ENCODE data around the gene PLEKHG4B. TPM values are rescaled to one million over a fixed set of nuclear protein-coding genes. Genes with fewer than 3 reads are reported as not detected.

The PLEKHG4B gene
- polyA plus RNA-seq, 1 of the 3 experiments (the other 2 are of a cell fraction) = 0.18 TPM

DNA sequence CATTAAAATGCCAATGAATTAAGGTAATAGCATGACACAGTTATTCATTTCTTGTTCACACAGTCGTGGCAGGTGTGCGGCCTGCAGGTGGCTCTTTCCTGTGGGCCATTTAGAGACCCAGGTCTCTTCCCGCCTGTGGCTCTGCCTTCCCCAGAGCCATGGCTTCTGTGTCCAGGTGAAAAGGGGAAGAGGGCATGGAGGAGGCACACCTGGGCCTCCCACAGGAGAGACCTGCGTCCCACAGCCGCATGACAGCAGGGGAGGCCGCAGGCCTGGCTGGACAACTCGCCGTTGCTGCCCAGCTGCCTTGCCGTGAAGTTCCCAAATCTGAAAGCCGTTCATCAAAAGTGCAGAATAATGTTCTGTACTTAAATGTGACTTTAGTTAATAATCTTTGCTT is 14.4 kb upstream of the PLEKHG4B start:
- no peaks in the 10 kb centered on the region; a peak in 1 of 4 replicates for H3K4me1 ChIP-seq (ENCODE audit: control insufficient read depth in 1 of 2, insufficient read depth in 2 of 2, low read depth in 1 of 2, low read length in 1 of 2)
- no peak overlapping the region for H3K4me2 ChIP-seq
- H3K4me3 ChIP-seq (ENCODE audit: low read depth in 2 of 2, low read length in 1 of 2) = no peak overlapping the region
- no peak overlapping the region for H3K9ac ChIP-seq
- H4K20me1 ChIP-seq (ENCODE audit: insufficient read depth) = no peaks in the 10 kb centered on the region
- H3K9me2 ChIP-seq = no peaks in the 10 kb centered on the region
- H3K27me3 ChIP-seq (ENCODE audit: insufficient read depth) = peaks cover 16% of the 10 kb centered on the region; the same call in 1 of the 2 replicates
- H3K36me3 ChIP-seq (replicated peaks in 1 of 2; ENCODE audit: control insufficient read depth in 1 of 2, insufficient read depth in 2 of 2, low read length in 1 of 2) = no peaks in the 10 kb centered on the region
- no peaks in the 10 kb centered on the region for H3F3A ChIP-seq (replicated peaks; ENCODE audit: insufficient read depth)
- H3K27ac ChIP-seq (ENCODE audit: low read depth in 2 of 2, low read length in 1 of 2) = no peak overlapping the region
- ChIA-PET POLR2A (no interaction called here), CTCF (no interaction called here)
- no peak for DNase-seq
- H3K79me2 ChIP-seq (ENCODE audit: insufficient read depth) = no peaks in the 10 kb centered on the region
- TF ChIP-seq TAF1 (IDR thresholded peaks at IDR 0.05; ENCODE audit: borderline replicate concordance, low read depth, low read length) (no peak), MEF2A (IDR thresholded peaks at IDR 0.05; ENCODE audit: borderline replicate concordance, low read depth) (no peak), NFIC (IDR thresholded peaks at IDR 0.05; ENCODE audit: borderline replicate concordance) (no peak), GATA2 (CRISPR knock-in tag; IDR thresholded peaks at IDR 0.05) (no peak), TCF12 (IDR thresholded peaks at IDR 0.05) (no peak)
- no peaks in the 10 kb centered on the region for H3K9me3 ChIP-seq
- no peak overlapping the region for H2AFZ ChIP-seq (ENCODE audit: low read depth)
- WGBS (ENCODE audit: low lambda C conversion rate) = 76% methylated on average over 9 of the region's 10 CpGs

DNA sequence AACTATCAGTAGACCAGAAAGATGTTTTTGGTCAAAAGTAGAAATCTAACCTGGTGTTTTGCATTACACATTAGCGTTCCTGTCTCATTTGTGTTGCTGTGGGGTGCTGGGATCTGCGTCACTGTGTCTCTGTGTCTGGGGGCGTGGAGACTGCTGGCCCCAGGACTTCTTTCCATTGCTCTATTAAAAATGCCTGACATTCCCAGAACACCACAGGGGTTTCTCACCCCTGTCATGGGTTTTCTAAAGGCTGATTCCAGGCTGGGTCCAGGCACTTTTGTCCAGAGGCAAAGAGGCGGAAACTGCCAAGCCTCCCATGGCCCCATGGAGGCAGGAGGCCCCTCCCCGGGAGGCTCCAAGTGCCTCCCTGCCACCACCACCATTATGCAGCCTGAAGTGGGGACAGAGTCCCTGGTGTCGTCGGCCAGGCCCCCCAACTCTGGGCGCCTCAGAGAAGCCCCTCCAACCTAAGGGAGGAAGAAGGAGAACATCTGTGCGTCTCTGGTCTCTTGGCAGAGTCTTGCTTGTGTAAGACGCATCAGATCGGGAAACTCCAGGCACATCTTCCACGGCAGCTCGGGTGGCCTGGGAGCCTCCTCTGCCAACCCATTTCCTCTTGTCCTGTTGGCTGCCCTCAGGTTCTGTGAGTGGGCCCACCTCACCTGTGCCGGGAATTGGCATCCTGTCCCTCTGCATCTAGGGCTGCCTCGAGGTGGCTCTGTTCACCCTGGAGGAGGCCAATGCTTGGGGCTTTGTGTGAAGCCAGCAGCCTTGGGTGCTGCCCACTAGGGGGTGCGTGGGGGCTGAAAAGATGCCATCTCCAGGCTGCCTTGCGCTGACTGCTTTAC is 13.8 kb upstream of the PLEKHG4B start:
- Histone ChIP-seq H4K20me1 (ENCODE audit: insufficient read depth) (no peaks in the 10 kb centered on the region), H3K9me3 (no peaks in the 10 kb centered on the region), H3K27me3 (ENCODE audit: insufficient read depth) (peaks cover 14% of the 10 kb centered on the region; the same call in 1 of the 2 replicates), H3K36me3 (replicated peaks in 1 of 2; ENCODE audit: control insufficient read depth in 1 of 2, insufficient read depth in 2 of 2, low read length in 1 of 2) (no peaks in the 10 kb centered on the region), H3K4me3 (ENCODE audit: low read depth in 2 of 2, low read length in 1 of 2) (no peak overlapping the region), H3K27ac (ENCODE audit: low read depth in 2 of 2, low read length in 1 of 2) (no peak overlapping the region), H3K9ac (no peak overlapping the region), H3K79me2 (ENCODE audit: insufficient read depth) (no peaks in the 10 kb centered on the region), H3F3A (replicated peaks; ENCODE audit: insufficient read depth) (no peaks in the 10 kb centered on the region), H3K4me1 (ENCODE audit: control insufficient read depth in 1 of 2, insufficient read depth in 2 of 2, low read depth in 1 of 2, low read length in 1 of 2) (no peaks in the 10 kb centered on the region; a peak in 1 of 4 replicates), H3K4me2 (no peak overlapping the region), H2AFZ (ENCODE audit: low read depth) (no peak overlapping the region), H3K9me2 (no peaks in the 10 kb centered on the region)
- TF ChIP-seq, protein P1, sequence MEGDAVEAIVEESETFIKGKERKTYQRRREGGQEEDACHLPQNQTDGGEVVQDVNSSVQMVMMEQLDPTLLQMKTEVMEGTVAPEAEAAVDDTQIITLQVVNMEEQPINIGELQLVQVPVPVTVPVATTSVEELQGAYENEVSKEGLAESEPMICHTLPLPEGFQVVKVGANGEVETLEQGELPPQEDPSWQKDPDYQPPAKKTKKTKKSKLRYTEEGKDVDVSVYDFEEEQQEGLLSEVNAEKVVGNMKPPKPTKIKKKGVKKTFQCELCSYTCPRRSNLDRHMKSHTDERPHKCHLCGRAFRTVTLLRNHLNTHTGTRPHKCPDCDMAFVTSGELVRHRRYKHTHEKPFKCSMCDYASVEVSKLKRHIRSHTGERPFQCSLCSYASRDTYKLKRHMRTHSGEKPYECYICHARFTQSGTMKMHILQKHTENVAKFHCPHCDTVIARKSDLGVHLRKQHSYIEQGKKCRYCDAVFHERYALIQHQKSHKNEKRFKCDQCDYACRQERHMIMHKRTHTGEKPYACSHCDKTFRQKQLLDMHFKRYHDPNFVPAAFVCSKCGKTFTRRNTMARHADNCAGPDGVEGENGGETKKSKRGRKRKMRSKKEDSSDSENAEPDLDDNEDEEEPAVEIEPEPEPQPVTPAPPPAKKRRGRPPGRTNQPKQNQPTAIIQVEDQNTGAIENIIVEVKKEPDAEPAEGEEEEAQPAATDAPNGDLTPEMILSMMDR (IDR thresholded peaks at IDR 0.05) = peak; percentile 52
- TF ChIP-seq TAF1 (IDR thresholded peaks at IDR 0.05; ENCODE audit: borderline replicate concordance, low read depth, low read length) (no peak), RAD21 (IDR thresholded peaks at IDR 0.05; ENCODE audit: low read length) (peak; percentile 34; the same call in 1 of the 2 replicates), GABPA (IDR thresholded peaks at IDR 0.05; ENCODE audit: low read depth) (no peak), POLR2AphosphoS5 (IDR thresholded peaks at IDR 0.05; ENCODE audit: low read depth, low read length) (no peak), TEAD4 (IDR thresholded peaks at IDR 0.05; ENCODE audit: borderline replicate concordance, insufficient read depth) (no peak), SMC3 (IDR thresholded peaks at IDR 0.05; ENCODE audit: low read depth, low read length) (peak; percentile 20; the same call in 1 of the 2 replicates)
- ChIA-PET POLR2A (no interaction called here), CTCF (no interaction called here)
- 62% methylated on average over 12 of the region's 17 CpGs for WGBS (ENCODE audit: low lambda C conversion rate)
- peak; percentile 70 for DNase-seq

Measured in SK-N-SH (cell line).